Measurements from ENCODE around the gene CFAP77.

GRCh38 chr9:132498531-132499210, 88.7 kb downstream of the CFAP77 start:
- TF ChIP-seq POLR2A (IDR thresholded peaks at IDR 0.05; ENCODE audit: low read depth, low read length), result no peak
- no peak for TF ChIP-seq BHLHE40 (IDR thresholded peaks at IDR 0.05; ENCODE audit: low read depth, low read length)
- TF ChIP-seq USF2 (IDR thresholded peaks at IDR 0.05; ENCODE audit: low read depth, low read length), result no peak
- TF ChIP-seq RCOR1 (IDR thresholded peaks at IDR 0.05; ENCODE audit: insufficient replicate concordance, low read length), result no peak
- no peak for TF ChIP-seq CTCF (conservative IDR thresholded peaks at IDR 0.05; ENCODE audit: low read depth, low read length)
- no peak for TF ChIP-seq MXI1 (IDR thresholded peaks at IDR 0.05; ENCODE audit: borderline replicate concordance, low read depth, low read length)
- TF ChIP-seq RAD21 (IDR thresholded peaks at IDR 0.05; ENCODE audit: low read length), result no peak
- no peak for TF ChIP-seq RFX5 (IDR thresholded peaks at IDR 0.05; ENCODE audit: low read depth, low read length)
- no peak for TF ChIP-seq SMC3 (IDR thresholded peaks at IDR 0.05; ENCODE audit: low read depth, low read length)
- TF ChIP-seq MAFK (IDR thresholded peaks at IDR 0.05; ENCODE audit: low read depth, low read length), result no peak
- no peak for TF ChIP-seq CHD1 (IDR thresholded peaks at IDR 0.05; ENCODE audit: low read depth, low read length)
- no peak for TF ChIP-seq CEBPB (IDR thresholded peaks at IDR 0.05; ENCODE audit: low read depth, low read length)
- no peak for TF ChIP-seq MAZ (IDR thresholded peaks at IDR 0.05; ENCODE audit: borderline replicate concordance, low read depth, low read length)
